GM23338 (cell line): ENCODE data around the gene APOA1. TPM values are rescaled to one million over a fixed set of nuclear protein-coding genes. Genes with fewer than 3 reads are reported as not detected.

ENCODE experiments used
- ATAC-seq: fragments of 200-7000 bp; cut with Tn5 transposase; 3 replicates; pipeline ENCODE4 v1.9.1; 2020
- DNase-seq: peaks from one replicate; pipeline ENCODE4 v3.0.0-alpha.2; 2015; ENCODE audit warnings: low spot score
- H2AFZ ChIP-seq: fragments of 200-600 bp; sonication (generic); 2 replicates; pipeline ENCODE4 v1.8.0; 2016; ENCODE audit warnings: antibody characterized with exemption, mild to moderate bottlenecking, moderate library complexity
- H3F3A ChIP-seq: fragments of 200-600 bp; sonication (generic); replicated peaks from 2 replicates; pipeline ENCODE4 v1.8.0; 2017; ENCODE audit warnings: antibody characterized with exemption, mixed run types, low read depth
- H3K27ac ChIP-seq: fragments of 200-600 bp; sonication (generic); 2 replicates; pipeline ENCODE4 v1.6.1; 2016; ENCODE audit warnings: low read depth
- H3K27me3 ChIP-seq: fragments of 200-600 bp; sonication (generic); 2 replicates; pipeline ENCODE4 v1.8.0; 2016; ENCODE audit warnings: mild to moderate bottlenecking, mixed run types, moderate library complexity; ENCODE audit not compliant: insufficient read depth
- H3K36me3 ChIP-seq: fragments of 200-600 bp; sonication (generic); 2 replicates; pipeline ENCODE4 v1.8.0; 2016; ENCODE audit warnings: mild to moderate bottlenecking; ENCODE audit not compliant: insufficient read depth
- H3K4me1 ChIP-seq: fragments of 200-600 bp; sonication (generic); 2 replicates; pipeline ENCODE4 v1.8.0; 2016; ENCODE audit warnings: mild to moderate bottlenecking, moderate library complexity; ENCODE audit not compliant: insufficient read depth
- H3K4me2 ChIP-seq: fragments of 200-600 bp; sonication (generic); 2 replicates; pipeline ENCODE4 v1.7.1; 2017; ENCODE audit warnings: mixed run types
- H3K4me3 ChIP-seq: fragments of 200-600 bp; sonication (generic); 2 replicates; pipeline ENCODE4 v1.6.1; 2016; ENCODE audit warnings: mixed run types
- H3K79me2 ChIP-seq: fragments of 200-600 bp; sonication (generic); replicated peaks from 2 replicates; pipeline ENCODE4 v1.8.0; 2017; ENCODE audit warnings: mild to moderate bottlenecking; ENCODE audit not compliant: insufficient read depth
- H3K9me2 ChIP-seq: fragments of 200-600 bp; sonication (generic); 2 replicates; pipeline ENCODE4 v1.8.0; 2017; ENCODE audit not compliant: insufficient read depth
- H4K20me1 ChIP-seq: fragments of 200-600 bp; sonication (generic); replicated peaks from 2 replicates; pipeline ENCODE4 v1.8.0; 2017; ENCODE audit warnings: mild to moderate bottlenecking; ENCODE audit not compliant: insufficient read depth
- H3K27ac Mint-ChIP-seq: 2 replicates; pipeline ENCODE4 v1.8.0; 2020; ENCODE audit warnings: inconsistent platforms, mild to moderate bottlenecking, moderate library complexity, mixed read lengths
- H3K27me3 Mint-ChIP-seq: 3 replicates; pipeline ENCODE4 v1.8.0; 2022; ENCODE audit warnings: low read depth, mild to moderate bottlenecking, moderate library complexity, mixed read lengths, inconsistent platforms; ENCODE audit not compliant: insufficient read depth, poor library complexity
- H3K36me3 Mint-ChIP-seq: 3 replicates; pipeline ENCODE4 v1.8.0; 2021; ENCODE audit warnings: low read depth, mild to moderate bottlenecking, inconsistent platforms, moderate library complexity, mixed read lengths
- H3K4me1 Mint-ChIP-seq: 3 replicates; pipeline ENCODE4 v1.8.0; 2020; ENCODE audit warnings: mild to moderate bottlenecking, inconsistent platforms, mixed read lengths
- H3K4me3 Mint-ChIP-seq: 3 replicates; pipeline ENCODE4 v1.8.0; 2021; ENCODE audit warnings: moderate library complexity, mild to moderate bottlenecking, inconsistent platforms, mixed read lengths
- H3K9me3 Mint-ChIP-seq: 3 replicates; pipeline ENCODE4 v1.8.0; 2020; ENCODE audit warnings: moderate library complexity, mild to moderate bottlenecking, inconsistent platforms, mixed read lengths
- CREB1 ChIP-seq: fragments of 250-450 bp; sonication (Bioruptor Pico); IDR thresholded peaks from 2 replicates; pipeline ENCODE4 v1.5.0; 2020; ENCODE audit warnings: low read depth, mild to moderate bottlenecking, moderate library complexity
- EZH2 ChIP-seq: fragments of 200-600 bp; sonication (generic); IDR thresholded peaks from one replicate; pipeline ENCODE4 v1.8.0; 2017; ENCODE audit warnings: antibody characterized with exemption, mild to moderate bottlenecking, low read depth; ENCODE audit not compliant: unreplicated experiment
- EZH2phosphoT487 ChIP-seq: fragments of 200-600 bp; sonication (generic); IDR thresholded peaks from one replicate; pipeline ENCODE4 v1.8.1; 2018; ENCODE audit warnings: antibody characterized with exemption; ENCODE audit not compliant: unreplicated experiment
- JUNB ChIP-seq: IDR thresholded peaks from one replicate; pipeline ENCODE4 v1.6.1; 2016; ENCODE audit warnings: antibody characterized with exemption; ENCODE audit not compliant: unreplicated experiment
- NANOG ChIP-seq: IDR thresholded peaks from 2 replicates; pipeline ENCODE4 v1.6.1; 2016; ENCODE audit warnings: antibody characterized with exemption, borderline replicate concordance
- POLR2AphosphoS5 ChIP-seq: IDR thresholded peaks from 2 replicates; pipeline ENCODE4 v1.6.1; 2016; ENCODE audit warnings: antibody characterized with exemption, low read depth
- STAT1 ChIP-seq: IDR thresholded peaks from one replicate; pipeline ENCODE4 v1.6.1; 2016; ENCODE audit warnings: antibody characterized with exemption; ENCODE audit not compliant: unreplicated experiment
- ZNF114 ChIP-seq: fragments of 250-450 bp; sonication (Bioruptor Pico); IDR thresholded peaks from 2 replicates; pipeline ENCODE4 v1.5.0; 2020; ENCODE audit warnings: mild to moderate bottlenecking, moderate library complexity
- ZNF331 ChIP-seq: fragments of 250-450 bp; sonication (Bioruptor Pico); IDR thresholded peaks from 2 replicates; pipeline ENCODE4 v1.5.0; 2020; ENCODE audit warnings: low read depth, mild to moderate bottlenecking, moderate library complexity
- polyA plus RNA-seq: library from polyadenylated mRNA; unstranded; fragments of >200 nt; fragmentation: Nextera tagmentation; extraction: Ambion mirVana; gene quantifications from 2 replicates; pipeline ENCODE4 v1.2.1, GENCODE V29; 2016
- total RNA-seq: library from RNA; depleted of rRNA; stranded (reverse); fragments of >200 nt; shearing (Covaris generic); gene quantifications from 2 replicates; pipeline ENCODE4 v1.2.3, GENCODE V29; 2014
- TF ChIP-seq, protein P1 (sequence below): IDR thresholded peaks from one replicate; pipeline ENCODE4 v1.6.1; 2018; ENCODE audit warnings: antibody characterized with exemption; ENCODE audit not compliant: unreplicated experiment
- TF ChIP-seq, protein P2 (sequence below): IDR thresholded peaks from 2 replicates; pipeline ENCODE4 v1.6.1; 2016; ENCODE audit warnings: antibody characterized with exemption
- TF ChIP-seq, protein P3 (sequence below), 2 experiments: fragments of 200-600 bp in 1 of 2; sonication (generic) in 1 of 2; conservative IDR thresholded peaks; 2 replicates each; pipeline versions ENCODE4 v1.5.1 to v1.6.1; 2016 to 2017; ENCODE audit warnings: antibody characterized with exemption in 2 of 2, low read depth in 2 of 2, mild to moderate bottlenecking in 2 of 2, moderate library complexity in 1 of 2
- TF ChIP-seq, protein P4 (sequence below): fragments of 250-450 bp; sonication (Bioruptor Pico); IDR thresholded peaks from 2 replicates; pipeline ENCODE4 v1.5.0; 2020; ENCODE audit warnings: mild to moderate bottlenecking, moderate library complexity

APOA1 gene
- total and polyA plus RNA-seq, 2 experiments from 2014 or later: 0.60 TPM; not detected in 1

DNA sequence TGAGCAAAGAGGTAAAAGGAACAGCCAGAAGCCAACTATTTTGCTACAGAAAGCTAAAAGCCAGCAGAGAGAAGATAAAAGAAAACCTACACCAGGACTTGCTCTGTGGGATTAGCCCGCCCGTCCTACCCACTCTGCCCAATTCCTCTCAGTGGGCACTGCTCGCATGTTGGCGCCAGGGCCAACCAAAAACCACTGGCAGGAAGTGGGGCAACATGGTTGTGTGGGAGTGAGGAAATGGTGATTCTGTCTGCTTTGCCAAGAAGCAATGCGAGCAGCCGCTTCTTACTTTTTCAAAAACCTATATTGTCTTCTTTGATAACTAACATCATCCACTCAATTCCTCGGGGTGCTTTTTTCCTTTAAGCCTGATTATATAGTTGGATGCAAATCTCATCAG, 14.2 kb upstream of the APOA1 start:
- Histone ChIP-seq H2AFZ (no peak overlapping the region), H4K20me1 (no peaks in the 10 kb centered on the region; the same call in 1 of the 2 replicates), H3K4me1 (no peaks in the 10 kb centered on the region), H3K9me2 (no peaks in the 10 kb centered on the region), H3K27me3 (no peaks in the 10 kb centered on the region), H3K36me3 (0 out of 2 replicates have a peak, but pooled peaks cover 4% of the 10 kb centered on the region), H3K4me3 (no peak overlapping the region), H3F3A (no peaks in the 10 kb centered on the region), H3K4me2 (no peak overlapping the region), H3K79me2 (no peaks in the 10 kb centered on the region), H3K27ac (no peak overlapping the region)
- Mint-ChIP-seq H3K9me3 (no peaks in the 10 kb centered on the region), H3K4me1 (no peaks in the 10 kb centered on the region; the same call in 2 of the 3 replicates), H3K36me3 (peaks cover 9% of the 10 kb centered on the region), H3K27me3 (peaks cover 2% of the 10 kb centered on the region), H3K27ac (no peak overlapping the region), H3K4me3 (no peak overlapping the region)
- DNase-seq (no peak), ATAC-seq (no peak)
- TF ChIP-seq ZNF114 (no peak), STAT1 (no peak), CREB1 (CRISPR knock-in tag) (no peak), EZH2phosphoT487 (no peak), POLR2AphosphoS5 (no peak), JUNB (no peak), NANOG (no peak), ZNF331 (CRISPR knock-in tag) (no peak), EZH2 (no peak)
- TF ChIP-seq, protein P1, sequence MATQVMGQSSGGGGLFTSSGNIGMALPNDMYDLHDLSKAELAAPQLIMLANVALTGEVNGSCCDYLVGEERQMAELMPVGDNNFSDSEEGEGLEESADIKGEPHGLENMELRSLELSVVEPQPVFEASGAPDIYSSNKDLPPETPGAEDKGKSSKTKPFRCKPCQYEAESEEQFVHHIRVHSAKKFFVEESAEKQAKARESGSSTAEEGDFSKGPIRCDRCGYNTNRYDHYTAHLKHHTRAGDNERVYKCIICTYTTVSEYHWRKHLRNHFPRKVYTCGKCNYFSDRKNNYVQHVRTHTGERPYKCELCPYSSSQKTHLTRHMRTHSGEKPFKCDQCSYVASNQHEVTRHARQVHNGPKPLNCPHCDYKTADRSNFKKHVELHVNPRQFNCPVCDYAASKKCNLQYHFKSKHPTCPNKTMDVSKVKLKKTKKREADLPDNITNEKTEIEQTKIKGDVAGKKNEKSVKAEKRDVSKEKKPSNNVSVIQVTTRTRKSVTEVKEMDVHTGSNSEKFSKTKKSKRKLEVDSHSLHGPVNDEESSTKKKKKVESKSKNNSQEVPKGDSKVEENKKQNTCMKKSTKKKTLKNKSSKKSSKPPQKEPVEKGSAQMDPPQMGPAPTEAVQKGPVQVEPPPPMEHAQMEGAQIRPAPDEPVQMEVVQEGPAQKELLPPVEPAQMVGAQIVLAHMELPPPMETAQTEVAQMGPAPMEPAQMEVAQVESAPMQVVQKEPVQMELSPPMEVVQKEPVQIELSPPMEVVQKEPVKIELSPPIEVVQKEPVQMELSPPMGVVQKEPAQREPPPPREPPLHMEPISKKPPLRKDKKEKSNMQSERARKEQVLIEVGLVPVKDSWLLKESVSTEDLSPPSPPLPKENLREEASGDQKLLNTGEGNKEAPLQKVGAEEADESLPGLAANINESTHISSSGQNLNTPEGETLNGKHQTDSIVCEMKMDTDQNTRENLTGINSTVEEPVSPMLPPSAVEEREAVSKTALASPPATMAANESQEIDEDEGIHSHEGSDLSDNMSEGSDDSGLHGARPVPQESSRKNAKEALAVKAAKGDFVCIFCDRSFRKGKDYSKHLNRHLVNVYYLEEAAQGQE: no peak
- TF ChIP-seq, protein P2, sequence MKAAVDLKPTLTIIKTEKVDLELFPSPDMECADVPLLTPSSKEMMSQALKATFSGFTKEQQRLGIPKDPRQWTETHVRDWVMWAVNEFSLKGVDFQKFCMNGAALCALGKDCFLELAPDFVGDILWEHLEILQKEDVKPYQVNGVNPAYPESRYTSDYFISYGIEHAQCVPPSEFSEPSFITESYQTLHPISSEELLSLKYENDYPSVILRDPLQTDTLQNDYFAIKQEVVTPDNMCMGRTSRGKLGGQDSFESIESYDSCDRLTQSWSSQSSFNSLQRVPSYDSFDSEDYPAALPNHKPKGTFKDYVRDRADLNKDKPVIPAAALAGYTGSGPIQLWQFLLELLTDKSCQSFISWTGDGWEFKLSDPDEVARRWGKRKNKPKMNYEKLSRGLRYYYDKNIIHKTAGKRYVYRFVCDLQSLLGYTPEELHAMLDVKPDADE: no peak
- TF ChIP-seq, protein P3, sequence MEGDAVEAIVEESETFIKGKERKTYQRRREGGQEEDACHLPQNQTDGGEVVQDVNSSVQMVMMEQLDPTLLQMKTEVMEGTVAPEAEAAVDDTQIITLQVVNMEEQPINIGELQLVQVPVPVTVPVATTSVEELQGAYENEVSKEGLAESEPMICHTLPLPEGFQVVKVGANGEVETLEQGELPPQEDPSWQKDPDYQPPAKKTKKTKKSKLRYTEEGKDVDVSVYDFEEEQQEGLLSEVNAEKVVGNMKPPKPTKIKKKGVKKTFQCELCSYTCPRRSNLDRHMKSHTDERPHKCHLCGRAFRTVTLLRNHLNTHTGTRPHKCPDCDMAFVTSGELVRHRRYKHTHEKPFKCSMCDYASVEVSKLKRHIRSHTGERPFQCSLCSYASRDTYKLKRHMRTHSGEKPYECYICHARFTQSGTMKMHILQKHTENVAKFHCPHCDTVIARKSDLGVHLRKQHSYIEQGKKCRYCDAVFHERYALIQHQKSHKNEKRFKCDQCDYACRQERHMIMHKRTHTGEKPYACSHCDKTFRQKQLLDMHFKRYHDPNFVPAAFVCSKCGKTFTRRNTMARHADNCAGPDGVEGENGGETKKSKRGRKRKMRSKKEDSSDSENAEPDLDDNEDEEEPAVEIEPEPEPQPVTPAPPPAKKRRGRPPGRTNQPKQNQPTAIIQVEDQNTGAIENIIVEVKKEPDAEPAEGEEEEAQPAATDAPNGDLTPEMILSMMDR (conservative IDR thresholded peaks at IDR 0.05; ENCODE audit: low read depth in 2 of 2): no peak
- TF ChIP-seq, protein P4, sequence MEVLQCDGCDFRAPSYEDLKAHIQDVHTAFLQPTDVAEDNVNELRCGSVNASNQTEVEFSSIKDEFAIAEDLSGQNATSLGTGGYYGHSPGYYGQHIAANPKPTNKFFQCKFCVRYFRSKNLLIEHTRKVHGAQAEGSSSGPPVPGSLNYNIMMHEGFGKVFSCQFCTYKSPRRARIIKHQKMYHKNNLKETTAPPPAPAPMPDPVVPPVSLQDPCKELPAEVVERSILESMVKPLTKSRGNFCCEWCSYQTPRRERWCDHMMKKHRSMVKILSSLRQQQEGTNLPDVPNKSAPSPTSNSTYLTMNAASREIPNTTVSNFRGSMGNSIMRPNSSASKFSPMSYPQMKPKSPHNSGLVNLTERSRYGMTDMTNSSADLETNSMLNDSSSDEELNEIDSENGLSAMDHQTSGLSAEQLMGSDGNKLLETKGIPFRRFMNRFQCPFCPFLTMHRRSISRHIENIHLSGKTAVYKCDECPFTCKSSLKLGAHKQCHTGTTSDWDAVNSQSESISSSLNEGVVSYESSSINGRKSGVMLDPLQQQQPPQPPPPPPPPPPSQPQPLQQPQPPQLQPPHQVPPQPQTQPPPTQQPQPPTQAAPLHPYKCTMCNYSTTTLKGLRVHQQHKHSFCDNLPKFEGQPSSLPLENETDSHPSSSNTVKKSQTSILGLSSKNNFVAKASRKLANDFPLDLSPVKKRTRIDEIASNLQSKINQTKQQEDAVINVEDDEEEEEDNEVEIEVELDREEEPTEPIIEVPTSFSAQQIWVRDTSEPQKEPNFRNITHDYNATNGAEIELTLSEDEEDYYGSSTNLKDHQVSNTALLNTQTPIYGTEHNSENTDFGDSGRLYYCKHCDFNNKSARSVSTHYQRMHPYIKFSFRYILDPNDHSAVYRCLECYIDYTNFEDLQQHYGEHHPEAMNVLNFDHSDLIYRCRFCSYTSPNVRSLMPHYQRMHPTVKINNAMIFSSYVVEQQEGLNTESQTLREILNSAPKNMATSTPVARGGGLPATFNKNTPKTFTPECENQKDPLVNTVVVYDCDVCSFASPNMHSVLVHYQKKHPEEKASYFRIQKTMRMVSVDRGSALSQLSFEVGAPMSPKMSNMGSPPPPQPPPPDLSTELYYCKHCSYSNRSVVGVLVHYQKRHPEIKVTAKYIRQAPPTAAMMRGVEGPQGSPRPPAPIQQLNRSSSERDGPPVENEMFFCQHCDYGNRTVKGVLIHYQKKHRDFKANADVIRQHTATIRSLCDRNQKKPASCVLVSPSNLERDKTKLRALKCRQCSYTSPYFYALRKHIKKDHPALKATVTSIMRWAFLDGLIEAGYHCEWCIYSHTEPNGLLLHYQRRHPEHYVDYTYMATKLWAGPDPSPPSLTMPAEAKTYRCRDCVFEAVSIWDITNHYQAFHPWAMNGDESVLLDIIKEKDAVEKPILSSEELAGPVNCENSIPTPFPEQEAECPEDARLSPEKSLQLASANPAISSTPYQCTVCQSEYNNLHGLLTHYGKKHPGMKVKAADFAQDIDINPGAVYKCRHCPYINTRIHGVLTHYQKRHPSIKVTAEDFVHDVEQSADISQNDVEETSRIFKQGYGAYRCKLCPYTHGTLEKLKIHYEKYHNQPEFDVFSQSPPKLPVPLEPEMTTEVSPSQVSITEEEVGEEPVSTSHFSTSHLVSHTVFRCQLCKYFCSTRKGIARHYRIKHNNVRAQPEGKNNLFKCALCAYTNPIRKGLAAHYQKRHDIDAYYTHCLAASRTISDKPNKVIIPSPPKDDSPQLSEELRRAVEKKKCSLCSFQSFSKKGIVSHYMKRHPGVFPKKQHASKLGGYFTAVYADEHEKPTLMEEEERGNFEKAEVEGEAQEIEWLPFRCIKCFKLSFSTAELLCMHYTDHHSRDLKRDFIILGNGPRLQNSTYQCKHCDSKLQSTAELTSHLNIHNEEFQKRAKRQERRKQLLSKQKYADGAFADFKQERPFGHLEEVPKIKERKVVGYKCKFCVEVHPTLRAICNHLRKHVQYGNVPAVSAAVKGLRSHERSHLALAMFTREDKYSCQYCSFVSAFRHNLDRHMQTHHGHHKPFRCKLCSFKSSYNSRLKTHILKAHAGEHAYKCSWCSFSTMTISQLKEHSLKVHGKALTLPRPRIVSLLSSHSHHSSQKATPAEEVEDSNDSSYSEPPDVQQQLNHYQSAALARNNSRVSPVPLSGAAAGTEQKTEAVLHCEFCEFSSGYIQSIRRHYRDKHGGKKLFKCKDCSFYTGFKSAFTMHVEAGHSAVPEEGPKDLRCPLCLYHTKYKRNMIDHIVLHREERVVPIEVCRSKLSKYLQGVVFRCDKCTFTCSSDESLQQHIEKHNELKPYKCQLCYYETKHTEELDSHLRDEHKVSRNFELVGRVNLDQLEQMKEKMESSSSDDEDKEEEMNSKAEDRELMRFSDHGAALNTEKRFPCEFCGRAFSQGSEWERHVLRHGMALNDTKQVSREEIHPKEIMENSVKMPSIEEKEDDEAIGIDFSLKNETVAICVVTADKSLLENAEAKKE: no peak
